ENCODE measurements around the gene CRB1.

DNA sequence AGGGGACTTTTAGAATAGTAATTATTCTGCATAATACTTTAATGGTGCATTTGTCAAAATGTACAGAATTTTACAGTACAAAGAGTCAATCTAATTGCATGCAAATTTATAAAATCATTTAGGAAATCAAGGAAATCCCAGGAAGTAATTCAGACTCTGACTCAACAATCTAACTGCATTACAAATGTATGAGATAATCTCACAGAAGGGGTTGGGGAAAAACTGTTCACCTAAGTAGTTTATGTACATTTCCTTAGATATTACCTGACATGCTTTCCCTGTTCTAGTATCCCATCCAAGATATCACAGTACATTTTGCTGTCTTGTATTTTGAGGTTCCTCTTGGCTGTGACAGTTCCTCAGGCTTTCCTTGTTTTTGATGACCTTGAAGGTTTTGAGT lies 4.7 kb downstream of the CRB1 start:
- TF ChIP-seq, protein P1, sequence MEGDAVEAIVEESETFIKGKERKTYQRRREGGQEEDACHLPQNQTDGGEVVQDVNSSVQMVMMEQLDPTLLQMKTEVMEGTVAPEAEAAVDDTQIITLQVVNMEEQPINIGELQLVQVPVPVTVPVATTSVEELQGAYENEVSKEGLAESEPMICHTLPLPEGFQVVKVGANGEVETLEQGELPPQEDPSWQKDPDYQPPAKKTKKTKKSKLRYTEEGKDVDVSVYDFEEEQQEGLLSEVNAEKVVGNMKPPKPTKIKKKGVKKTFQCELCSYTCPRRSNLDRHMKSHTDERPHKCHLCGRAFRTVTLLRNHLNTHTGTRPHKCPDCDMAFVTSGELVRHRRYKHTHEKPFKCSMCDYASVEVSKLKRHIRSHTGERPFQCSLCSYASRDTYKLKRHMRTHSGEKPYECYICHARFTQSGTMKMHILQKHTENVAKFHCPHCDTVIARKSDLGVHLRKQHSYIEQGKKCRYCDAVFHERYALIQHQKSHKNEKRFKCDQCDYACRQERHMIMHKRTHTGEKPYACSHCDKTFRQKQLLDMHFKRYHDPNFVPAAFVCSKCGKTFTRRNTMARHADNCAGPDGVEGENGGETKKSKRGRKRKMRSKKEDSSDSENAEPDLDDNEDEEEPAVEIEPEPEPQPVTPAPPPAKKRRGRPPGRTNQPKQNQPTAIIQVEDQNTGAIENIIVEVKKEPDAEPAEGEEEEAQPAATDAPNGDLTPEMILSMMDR (IDR thresholded peaks at IDR 0.05; ENCODE audit: low read depth, low read length, poor library complexity, severe bottlenecking) = no peak
- no peak for TF ChIP-seq EZH2phosphoT487 (IDR thresholded peaks at IDR 0.05; ENCODE audit: borderline replicate concordance, low read length)

Data from DOHH2 (cell line).